ENCODE data around the gene PLEKHA8. TPM values are rescaled to one million over a fixed set of nuclear protein-coding genes. Genes with fewer than 3 reads are reported as not detected.
A peak's percentile ranks its signal among the peaks of the same experiment; 100 is the strongest.

Gene PLEKHA8
- total and polyA plus RNA-seq, 8 donors, result 9.8 to 19.2 (median 17.5) TPM

DNA sequence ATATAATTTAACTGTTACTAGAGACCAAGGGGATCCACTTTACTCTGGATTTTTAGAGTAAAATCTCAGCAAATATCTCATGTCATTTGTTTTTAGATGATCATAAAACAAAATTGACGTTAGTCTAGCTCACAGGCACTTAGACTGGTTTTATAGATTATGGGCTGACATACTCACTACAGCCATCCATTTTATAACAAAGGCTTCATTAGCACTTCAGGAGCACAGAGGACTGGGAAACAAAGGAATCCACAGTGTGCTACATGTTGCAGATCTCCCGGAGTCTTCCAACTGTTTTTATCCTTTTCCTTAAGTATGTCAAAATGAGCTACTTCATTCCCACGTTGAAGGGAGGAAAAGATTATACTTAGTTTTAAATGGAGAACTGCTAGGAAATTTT is 22.7 kb upstream of the PLEKHA8 start:
- H3K36me3 ChIP-seq, result no peaks in the 10 kb centered on the region
- H3K27ac ChIP-seq, result no peak overlapping the region
- ATAC-seq (no peak), DNase-seq (no peak)
- intact Hi-C loops (cut with DNase I), result no loop called here
- no peaks in the 10 kb centered on the region for H3K27me3 ChIP-seq
- TF ChIP-seq, protein P1, sequence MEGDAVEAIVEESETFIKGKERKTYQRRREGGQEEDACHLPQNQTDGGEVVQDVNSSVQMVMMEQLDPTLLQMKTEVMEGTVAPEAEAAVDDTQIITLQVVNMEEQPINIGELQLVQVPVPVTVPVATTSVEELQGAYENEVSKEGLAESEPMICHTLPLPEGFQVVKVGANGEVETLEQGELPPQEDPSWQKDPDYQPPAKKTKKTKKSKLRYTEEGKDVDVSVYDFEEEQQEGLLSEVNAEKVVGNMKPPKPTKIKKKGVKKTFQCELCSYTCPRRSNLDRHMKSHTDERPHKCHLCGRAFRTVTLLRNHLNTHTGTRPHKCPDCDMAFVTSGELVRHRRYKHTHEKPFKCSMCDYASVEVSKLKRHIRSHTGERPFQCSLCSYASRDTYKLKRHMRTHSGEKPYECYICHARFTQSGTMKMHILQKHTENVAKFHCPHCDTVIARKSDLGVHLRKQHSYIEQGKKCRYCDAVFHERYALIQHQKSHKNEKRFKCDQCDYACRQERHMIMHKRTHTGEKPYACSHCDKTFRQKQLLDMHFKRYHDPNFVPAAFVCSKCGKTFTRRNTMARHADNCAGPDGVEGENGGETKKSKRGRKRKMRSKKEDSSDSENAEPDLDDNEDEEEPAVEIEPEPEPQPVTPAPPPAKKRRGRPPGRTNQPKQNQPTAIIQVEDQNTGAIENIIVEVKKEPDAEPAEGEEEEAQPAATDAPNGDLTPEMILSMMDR (IDR thresholded peaks at IDR 0.05), result no peak
- H3K9me3 ChIP-seq, result no peaks in the 10 kb centered on the region
- H3K4me3 ChIP-seq, result no peak overlapping the region
- no peaks in the 10 kb centered on the region for H3K4me1 ChIP-seq

DNA sequence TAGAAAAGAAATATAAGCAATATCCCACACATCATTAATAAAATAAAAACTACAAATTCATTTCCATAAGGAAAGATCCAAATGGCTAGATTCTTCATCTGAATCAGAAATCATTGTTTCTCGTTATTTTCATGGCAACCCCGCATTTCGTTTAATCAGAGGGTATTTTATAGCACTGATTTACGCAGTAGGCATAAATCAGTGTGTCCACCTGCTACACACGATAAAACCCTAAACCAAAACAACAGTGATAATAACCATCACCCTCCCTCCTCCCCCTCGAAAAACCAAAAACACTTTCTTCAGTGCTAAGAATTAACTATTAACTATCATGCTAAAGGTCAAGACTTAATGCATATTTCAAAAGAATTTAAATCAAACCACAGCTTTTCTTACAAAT is 18.2 kb upstream of the PLEKHA8 start:
- H3K27ac ChIP-seq, result no peak overlapping the region
- H3K4me1 ChIP-seq, result no peaks in the 10 kb centered on the region
- TF ChIP-seq, protein P1 (IDR thresholded peaks at IDR 0.05), result no peak
- H3K36me3 ChIP-seq, result peaks cover 0 to 21% of the 10 kb centered on the region in 2 donors
- no peaks in the 10 kb centered on the region for H3K9me3 ChIP-seq
- no peaks in the 10 kb centered on the region for H3K27me3 ChIP-seq
- no peak overlapping the region for H3K4me3 ChIP-seq
- no peak for DNase-seq
- intact Hi-C loops (cut with DNase I), result no loop called here
- no peak for ATAC-seq

DNA sequence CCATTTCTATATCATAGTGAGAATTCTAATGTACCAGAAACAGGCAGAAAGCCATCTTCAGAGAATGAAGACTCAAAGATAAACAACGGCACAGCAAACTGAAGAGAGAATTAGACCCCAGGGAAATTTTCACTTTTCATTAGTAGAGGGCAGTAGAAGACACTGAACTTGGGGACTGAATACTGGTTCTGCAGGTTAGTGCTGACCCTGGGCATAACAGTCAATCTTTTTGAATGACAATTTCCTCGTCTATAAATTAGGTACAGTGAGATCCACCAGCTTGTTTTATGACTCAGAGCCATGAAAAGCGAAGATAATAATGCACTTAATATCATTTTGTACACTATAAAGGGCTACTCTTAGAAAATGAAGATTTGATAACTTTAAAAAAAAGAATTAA is 15.5 kb upstream of the PLEKHA8 start:
- ATAC-seq (no peak), DNase-seq (no peak)
- peaks cover 0 to 34% of the 10 kb centered on the region in 2 donors for H3K36me3 ChIP-seq
- H3K4me3 ChIP-seq, result no peak overlapping the region
- H3K27ac ChIP-seq, result no peak overlapping the region
- TF ChIP-seq, protein P1 (IDR thresholded peaks at IDR 0.05), result no peak
- H3K27me3 ChIP-seq, result no peaks in the 10 kb centered on the region
- intact Hi-C loops (cut with DNase I), result no loop called here
- H3K9me3 ChIP-seq, result no peaks in the 10 kb centered on the region
- no peaks in the 10 kb centered on the region for H3K4me1 ChIP-seq

DNA sequence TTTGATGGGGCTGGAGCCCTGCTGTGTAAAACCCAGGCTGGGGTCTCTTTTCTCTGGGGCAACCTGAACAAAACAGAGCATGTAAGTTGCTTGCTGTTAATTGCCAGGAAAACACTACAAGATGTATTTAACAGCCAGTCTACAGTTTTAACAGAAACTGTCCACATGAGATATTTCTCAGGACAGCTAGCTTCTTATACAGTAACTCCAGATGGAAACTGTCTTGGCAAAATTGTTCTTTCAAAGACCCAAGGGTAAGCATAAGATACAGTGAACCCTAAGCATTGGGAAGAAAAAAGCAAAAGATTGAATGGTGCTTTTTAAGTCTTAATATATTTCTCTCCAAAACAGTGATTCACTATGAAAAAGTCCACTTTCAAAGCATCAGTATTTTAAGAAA is 9.8 kb upstream of the PLEKHA8 start:
- ATAC-seq (no peak), DNase-seq (peak in 1 of 4 donors; percentile 54)
- H3K9me3 ChIP-seq, result no peaks in the 10 kb centered on the region
- TF ChIP-seq, protein P1 (IDR thresholded peaks at IDR 0.05), result no peak
- H3K27ac ChIP-seq, result no peak overlapping the region
- H3K36me3 ChIP-seq, result peaks cover 0 to 37% of the 10 kb centered on the region in 2 donors
- intact Hi-C loops (cut with DNase I), result no loop called here
- no peaks in the 10 kb centered on the region for H3K27me3 ChIP-seq
- H3K4me3 ChIP-seq, result no peak overlapping the region
- no peaks in the 10 kb centered on the region for H3K4me1 ChIP-seq

DNA sequence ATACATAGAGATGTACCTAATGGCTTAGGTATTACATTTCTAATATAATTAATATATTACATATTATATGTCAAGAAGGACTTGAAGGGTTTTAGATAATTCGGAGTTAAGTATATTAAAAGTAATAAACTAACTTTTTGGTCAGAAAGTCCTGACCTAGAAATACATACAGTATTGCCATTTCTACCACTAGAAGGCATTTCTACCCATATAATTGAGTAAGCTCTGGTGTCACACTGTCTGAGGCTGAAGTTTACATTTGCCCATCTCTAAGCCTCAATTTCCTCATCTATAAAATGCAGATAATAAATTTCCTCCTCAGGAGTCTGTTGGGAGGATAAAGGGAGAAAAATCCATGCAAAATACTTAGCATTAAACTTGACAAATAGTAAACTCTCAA is 8.8 kb upstream of the PLEKHA8 start:
- ATAC-seq (no peak), DNase-seq (no peak)
- Histone ChIP-seq H3K4me1 (peaks cover 0 to 7% of the 10 kb centered on the region in 2 donors), H3K4me3 (no peak overlapping the region), H3K27me3 (no peaks in the 10 kb centered on the region), H3K27ac (no peak overlapping the region), H3K9me3 (no peaks in the 10 kb centered on the region), H3K36me3 (peaks cover 0 to 28% of the 10 kb centered on the region in 2 donors)
- TF ChIP-seq, protein P1 (IDR thresholded peaks at IDR 0.05), result no peak
- intact Hi-C loops (cut with DNase I), result no loop called here

Data from left lung (tissue), 10 donors.